PC-3 (cell line): ENCODE data around the gene IL1RAPL1. TPM values are rescaled to one million over a fixed set of nuclear protein-coding genes. Genes with fewer than 3 reads are reported as not detected.
A peak's percentile ranks its signal among the peaks of the same experiment; 100 is the strongest.

ENCODE experiments used
- ATAC-seq: fragments of 200-7000 bp; cut with Tn5 transposase; 2 replicates; pipeline ENCODE4 v1.9.1; 2020; ENCODE audit warnings: mild to moderate bottlenecking, moderate library complexity
- BruUV-seq: library from RNA; stranded (reverse); fragments of 400-500 nt; replicated peaks from 2 replicates; lab custom pipeline; 2021; lab: Mats Ljungman, UMichigan
- CTCF ChIA-PET: fragments of 300-600 bp; sonication (Branson Sonifier 250); formaldehyde crosslinking; loops from one replicate; lab custom pipeline; 2022; ENCODE audit warnings: antibody characterized with exemption; lab: Charles Lee
- POLR2A ChIA-PET: fragments of 300-600 bp; sonication (Branson Sonifier 250); formaldehyde crosslinking; loops from one replicate; lab custom pipeline; 2022; ENCODE audit warnings: antibody characterized with exemption; ENCODE audit not compliant: unreplicated experiment; lab: Charles Lee
- DNase-seq: peaks from one replicate; pipeline ENCODE4 v3.0.0-alpha.2; 2015
- H2AFZ ChIP-seq: fragments of 300-600 bp; sonication (generic); 2 replicates; pipeline ENCODE4 v1.6.0; 2016; ENCODE audit warnings: antibody characterized with exemption, low read length
- H3F3A ChIP-seq: fragments of 300-600 bp; sonication (generic); one replicate; pipeline ENCODE4 v1.6.0; 2017; ENCODE audit warnings: antibody characterized with exemption, low read length, control low read depth, mild to moderate bottlenecking; ENCODE audit not compliant: unreplicated experiment
- H3K27ac ChIP-seq: fragments of 300-600 bp; sonication (generic); 2 replicates; pipeline ENCODE4 v1.5.1; 2016; ENCODE audit warnings: mild to moderate bottlenecking, low read length
- H3K27me3 ChIP-seq: fragments of 300-600 bp; sonication (generic); 2 replicates; pipeline ENCODE4 v1.6.1; 2016; ENCODE audit warnings: low read length, mixed read lengths
- H3K36me3 ChIP-seq: fragments of 300-600 bp; sonication (generic); 2 replicates; pipeline ENCODE4 v1.6.1; 2016; ENCODE audit warnings: low read depth, mixed run types, low read length, mixed read lengths
- H3K4me1 ChIP-seq: fragments of 300-600 bp; sonication (generic); 2 replicates; pipeline ENCODE4 v1.5.1; 2016; ENCODE audit warnings: low read length; ENCODE audit not compliant: insufficient read depth
- H3K4me2 ChIP-seq: fragments of 300-600 bp; sonication (generic); 2 replicates; pipeline ENCODE4 v1.6.0; 2016; ENCODE audit warnings: low read length
- H3K4me3 ChIP-seq: fragments of 300-600 bp; sonication (generic); 2 replicates; pipeline ENCODE4 v1.5.1; 2016; ENCODE audit warnings: mild to moderate bottlenecking, low read length, mixed read lengths
- H3K79me2 ChIP-seq: fragments of 300-600 bp; sonication (generic); 2 replicates; pipeline ENCODE4 v1.6.1; 2017; ENCODE audit warnings: low read length, mixed read lengths
- H3K9ac ChIP-seq: fragments of 300-600 bp; sonication (generic); 2 replicates; pipeline ENCODE4 v1.6.0; 2016; ENCODE audit warnings: mild to moderate bottlenecking, low read length
- H3K9me2 ChIP-seq: fragments of 300-600 bp; sonication (generic); replicated peaks from 2 replicates; pipeline ENCODE4 v1.6.1; 2016; ENCODE audit warnings: mixed run types, low read length, mixed read lengths
- H3K9me3 ChIP-seq: fragments of 300-600 bp; sonication (generic); 2 replicates; pipeline ENCODE4 v1.6.1; 2016; ENCODE audit warnings: low read length, mixed read lengths
- H4K20me1 ChIP-seq: fragments of 300-600 bp; sonication (generic); 2 replicates; pipeline ENCODE4 v1.6.1; 2016; ENCODE audit warnings: low read length, mixed read lengths
- EZH2 ChIP-seq: fragments of 300-600 bp; sonication (generic); IDR thresholded peaks from one replicate; pipeline ENCODE4 v1.6.1; 2017; ENCODE audit warnings: antibody characterized with exemption, mild to moderate bottlenecking, low read length; ENCODE audit not compliant: unreplicated experiment
- EZH2phosphoT487 ChIP-seq: fragments of 300-600 bp; sonication (generic); IDR thresholded peaks from 2 replicates; pipeline ENCODE4 v1.6.1; 2018; ENCODE audit warnings: mild to moderate bottlenecking, antibody characterized with exemption, low read length, borderline replicate concordance
- intact Hi-C: fragments of 100-400 bp; cut with micrococcal nuclease; formaldehyde crosslinking; loops from 2 replicates; pipeline ENCODE4 v1.9.0; 2023
- total RNA-seq: library from RNA; depleted of rRNA; stranded (reverse); fragments of >200 nt; gene quantifications from 2 replicates; pipeline ENCODE4 v1.2.3, GENCODE V29; 2014
- TF ChIP-seq, protein P1 (sequence below): fragments of 300-600 bp; sonication (generic); conservative IDR thresholded peaks from 2 replicates; pipeline ENCODE4 v1.5.1; 2017; ENCODE audit warnings: antibody characterized with exemption, low read depth, mild to moderate bottlenecking, low read length

The IL1RAPL1 gene
- total RNA-seq, 1 experiment from 2014 or later: 0.44 TPM

DNA sequence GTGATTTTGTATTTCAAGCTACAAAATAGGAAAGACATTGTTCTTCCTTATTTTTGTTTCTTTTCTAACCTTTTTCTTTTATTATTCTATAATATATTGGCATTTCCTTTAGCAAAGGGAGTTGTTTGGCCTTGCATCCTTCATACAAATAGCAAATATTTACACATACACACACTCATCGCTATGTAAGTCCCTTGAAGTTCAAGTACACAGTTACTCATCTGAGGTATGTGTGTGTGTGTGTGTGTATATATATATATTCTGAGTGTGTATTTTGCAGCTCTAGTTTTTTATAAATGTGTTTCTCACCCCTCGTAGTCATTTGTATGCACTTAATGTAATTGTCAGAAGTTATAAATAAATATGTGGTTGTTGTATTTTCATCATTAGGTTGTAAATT lies 903.4 kb downstream of the IL1RAPL1 start:
- Histone ChIP-seq H3K27ac (peak overlapping the region; percentile 62), H3K4me1 (peaks cover 25% of the 10 kb centered on the region), H3K9me3 (no peaks in the 10 kb centered on the region), H3K79me2 (no peaks in the 10 kb centered on the region), H3K4me3 (no peak overlapping the region), H3K27me3 (no peaks in the 10 kb centered on the region), H3K4me2 (peak overlapping the region; percentile 58), H3F3A (no peaks in the 10 kb centered on the region), H4K20me1 (no peaks in the 10 kb centered on the region), H3K36me3 (no peaks in the 10 kb centered on the region), H2AFZ (no peak overlapping the region), H3K9ac (no peak overlapping the region), H3K9me2 (no peaks in the 10 kb centered on the region)
- intact Hi-C loops: loop anchor here (1.0 kb wide), 1 partner anchor 173 kb away; no protein-coding TSS in a partner anchor
- no TSS peak for BruUV-seq
- ChIA-PET POLR2A (no interaction called here), CTCF (no interaction called here)
- TF ChIP-seq EZH2 (no peak), EZH2phosphoT487 (no peak)
- TF ChIP-seq, protein P1, sequence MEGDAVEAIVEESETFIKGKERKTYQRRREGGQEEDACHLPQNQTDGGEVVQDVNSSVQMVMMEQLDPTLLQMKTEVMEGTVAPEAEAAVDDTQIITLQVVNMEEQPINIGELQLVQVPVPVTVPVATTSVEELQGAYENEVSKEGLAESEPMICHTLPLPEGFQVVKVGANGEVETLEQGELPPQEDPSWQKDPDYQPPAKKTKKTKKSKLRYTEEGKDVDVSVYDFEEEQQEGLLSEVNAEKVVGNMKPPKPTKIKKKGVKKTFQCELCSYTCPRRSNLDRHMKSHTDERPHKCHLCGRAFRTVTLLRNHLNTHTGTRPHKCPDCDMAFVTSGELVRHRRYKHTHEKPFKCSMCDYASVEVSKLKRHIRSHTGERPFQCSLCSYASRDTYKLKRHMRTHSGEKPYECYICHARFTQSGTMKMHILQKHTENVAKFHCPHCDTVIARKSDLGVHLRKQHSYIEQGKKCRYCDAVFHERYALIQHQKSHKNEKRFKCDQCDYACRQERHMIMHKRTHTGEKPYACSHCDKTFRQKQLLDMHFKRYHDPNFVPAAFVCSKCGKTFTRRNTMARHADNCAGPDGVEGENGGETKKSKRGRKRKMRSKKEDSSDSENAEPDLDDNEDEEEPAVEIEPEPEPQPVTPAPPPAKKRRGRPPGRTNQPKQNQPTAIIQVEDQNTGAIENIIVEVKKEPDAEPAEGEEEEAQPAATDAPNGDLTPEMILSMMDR: no peak
- DNase-seq (peak; percentile 64), ATAC-seq (peak; percentile 95)

DNA sequence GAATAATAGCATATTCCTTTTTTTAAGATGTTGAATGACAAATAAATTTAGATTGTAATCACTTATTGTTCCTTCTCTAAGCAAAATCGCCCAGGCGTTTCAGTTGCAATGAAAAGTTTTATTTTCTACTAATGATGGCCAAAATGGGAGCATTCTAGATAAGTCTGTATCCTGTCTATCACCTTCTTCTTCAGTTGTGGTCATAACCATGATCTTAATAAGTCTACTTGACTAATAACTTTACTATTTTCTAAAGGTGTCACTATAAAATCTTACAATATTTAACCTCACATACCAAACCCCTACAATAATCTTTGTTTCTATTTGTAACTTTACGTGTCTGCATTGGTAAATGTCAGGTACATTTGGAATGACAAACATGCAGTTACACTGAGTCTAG lies 904.4 kb downstream of the IL1RAPL1 start:
- CTCF ChIA-PET: no interaction called here
- BruUV-seq: no TSS peak
- POLR2A ChIA-PET: interaction anchor here (0.6 kb wide), 1 partner anchor 161 kb away, joined by 3 read pairs; no protein-coding TSS in a partner anchor

DNA sequence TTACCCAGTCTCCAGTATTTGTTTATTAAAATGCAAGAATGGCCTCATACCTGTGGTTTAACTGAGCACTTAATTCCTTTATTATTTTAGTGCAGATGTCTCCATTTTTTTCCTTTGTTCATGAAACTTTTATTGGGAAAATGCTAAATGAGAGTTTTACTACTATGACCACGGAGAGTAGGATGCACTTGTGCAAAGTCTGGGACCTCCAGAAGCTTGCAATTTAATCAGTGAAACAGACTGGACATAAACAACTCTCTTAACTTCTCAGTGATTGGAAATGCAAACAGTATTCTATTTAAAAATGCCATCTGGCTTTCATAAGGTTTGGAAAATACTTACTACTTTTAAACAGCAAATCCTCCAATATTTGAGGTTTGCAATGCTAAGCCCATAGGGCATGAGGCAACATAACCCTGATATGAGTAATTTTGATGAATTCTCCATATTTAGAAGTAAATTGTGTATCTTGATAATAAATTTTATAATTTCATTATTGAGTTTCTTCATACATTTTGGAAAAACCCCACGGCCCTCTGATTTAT lies 909.5 kb downstream of the IL1RAPL1 start:
- H3K9ac ChIP-seq: no peak overlapping the region
- H3K27ac ChIP-seq: no peak overlapping the region
- TF ChIP-seq EZH2phosphoT487 (no peak), EZH2 (no peak)
- TF ChIP-seq, protein P1: no peak
- no peaks in the 10 kb centered on the region for H3K9me3 ChIP-seq
- no peaks in the 10 kb centered on the region for H3F3A ChIP-seq
- H3K9me2 ChIP-seq: no peaks in the 10 kb centered on the region
- no peak for DNase-seq
- H3K4me2 ChIP-seq: no peak overlapping the region
- no peaks in the 10 kb centered on the region for H3K36me3 ChIP-seq
- no peak overlapping the region for H3K4me3 ChIP-seq
- H4K20me1 ChIP-seq: no peaks in the 10 kb centered on the region
- POLR2A ChIA-PET: no interaction called here
- BruUV-seq: no TSS peak
- ATAC-seq: no peak
- H3K79me2 ChIP-seq: no peaks in the 10 kb centered on the region
- no peak overlapping the region for H2AFZ ChIP-seq
- CTCF ChIA-PET: no interaction called here
- H3K27me3 ChIP-seq: no peaks in the 10 kb centered on the region
- no peaks in the 10 kb centered on the region for H3K4me1 ChIP-seq
- intact Hi-C loops: no loop called here

More for the DNA sequence above, 904.4 kb downstream of the IL1RAPL1 start:
- Histone ChIP-seq H3F3A (no peaks in the 10 kb centered on the region), H3K9me3 (no peaks in the 10 kb centered on the region), H3K4me3 (no peak overlapping the region), H3K79me2 (no peaks in the 10 kb centered on the region), H3K9me2 (no peaks in the 10 kb centered on the region), H3K27me3 (no peaks in the 10 kb centered on the region), H3K36me3 (no peaks in the 10 kb centered on the region), H3K4me1 (peaks cover 23% of the 10 kb centered on the region), H4K20me1 (no peaks in the 10 kb centered on the region), H3K9ac (no peak overlapping the region), H3K27ac (no peak overlapping the region), H2AFZ (no peak overlapping the region), H3K4me2 (no peak overlapping the region)
- no peak for DNase-seq
- intact Hi-C loops: no loop called here
- TF ChIP-seq EZH2phosphoT487: no peak
- TF ChIP-seq EZH2: no peak
- TF ChIP-seq, protein P1: no peak
- ATAC-seq: no peak
